ENCODE data around the gene L3MBTL4. TPM values are rescaled to one million over a fixed set of nuclear protein-coding genes. Genes with fewer than 3 reads are reported as not detected.
"Not testable (repeated sequence)": the region's sequence is repeated elsewhere in the genome, so short reads cannot be mapped to it uniquely, and the experiment has no call there.

L3MBTL4 gene
- total RNA-seq, 2 experiments from 2014 or later = 0.37 to 0.38 TPM

DNA sequence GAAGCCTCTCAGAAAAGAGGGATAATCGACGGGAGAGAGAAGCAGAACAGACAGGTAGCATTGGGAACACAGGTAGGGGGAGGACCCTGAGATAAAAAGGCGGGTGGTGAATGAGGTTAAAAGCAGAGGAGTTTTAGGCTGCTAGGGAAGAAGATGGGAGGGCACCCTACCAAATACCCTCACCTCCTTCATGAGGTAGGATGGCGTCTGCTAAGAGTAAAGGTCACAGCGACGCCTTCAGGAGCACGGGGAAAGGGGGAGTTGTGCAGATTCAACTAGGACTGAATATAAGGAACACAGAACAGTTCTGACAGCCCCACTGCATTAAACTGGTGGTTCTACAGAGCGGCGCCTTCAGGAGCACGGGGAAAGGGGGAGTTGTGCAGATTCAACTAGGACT, 142.6 kb downstream of the L3MBTL4 start:
- H3K9me3 Mint-ChIP-seq, H3K4me3 Mint-ChIP-seq, DNase-seq, H3K27ac Mint-ChIP-seq, H3K4me1 Mint-ChIP-seq, H3K36me3 Mint-ChIP-seq, H3K27me3 Mint-ChIP-seq: not testable (repeated sequence)

GRCh38 chr18:6271585-6271984, 143.1 kb downstream of the L3MBTL4 start:
- no peaks in the 10 kb centered on the region for H3K36me3 Mint-ChIP-seq
- DNase-seq = no peak
- H3K4me1 Mint-ChIP-seq = no peaks in the 10 kb centered on the region
- no peak overlapping the region for H3K27ac Mint-ChIP-seq
- no peak overlapping the region for H3K4me3 Mint-ChIP-seq
- peaks cover 2% of the 10 kb centered on the region for H3K9me3 Mint-ChIP-seq
- no peaks in the 10 kb centered on the region for H3K27me3 Mint-ChIP-seq

- Mint-ChIP-seq H3K9me3 (peaks cover 2% of the 10 kb centered on the region), H3K27ac (no peak overlapping the region), H3K36me3 (no peaks in the 10 kb centered on the region), H3K4me3 (no peak overlapping the region), H3K27me3 (no peaks in the 10 kb centered on the region), H3K4me1 (no peaks in the 10 kb centered on the region)
- DNase-seq = no peak
Measured at GRCh38 chr18:6270771-6271216, 143.9 kb downstream of the L3MBTL4 start.

GRCh38 chr18:6269660-6270332, 144.9 kb downstream of the L3MBTL4 start:
- no peak for DNase-seq
- Mint-ChIP-seq H3K36me3 (no peaks in the 10 kb centered on the region), H3K27me3 (no peaks in the 10 kb centered on the region), H3K9me3 (peaks cover 2% of the 10 kb centered on the region), H3K4me3 (no peak overlapping the region), H3K27ac (no peak overlapping the region), H3K4me1 (no peaks in the 10 kb centered on the region)

GRCh38 chr18:6266212-6266611, 148.5 kb downstream of the L3MBTL4 start:
- H3K9me3 Mint-ChIP-seq = peaks cover 2% of the 10 kb centered on the region
- H3K4me3 Mint-ChIP-seq = no peak overlapping the region
- no peak overlapping the region for H3K27ac Mint-ChIP-seq
- no peaks in the 10 kb centered on the region for H3K36me3 Mint-ChIP-seq
- DNase-seq = no peak
- H3K4me1 Mint-ChIP-seq = no peaks in the 10 kb centered on the region
- H3K27me3 Mint-ChIP-seq = no peaks in the 10 kb centered on the region

- no peak overlapping the region for H3K27ac Mint-ChIP-seq
- no peaks in the 10 kb centered on the region for H3K27me3 Mint-ChIP-seq
- H3K4me3 Mint-ChIP-seq = no peak overlapping the region
- no peak for DNase-seq
- H3K4me1 Mint-ChIP-seq = no peaks in the 10 kb centered on the region
- H3K36me3 Mint-ChIP-seq = no peaks in the 10 kb centered on the region
- H3K9me3 Mint-ChIP-seq = peaks cover 15% of the 10 kb centered on the region
Measured at GRCh38 chr18:6261938-6262337, 152.8 kb downstream of the L3MBTL4 start.

GRCh38 chr18:6259324-6259723, 155.4 kb downstream of the L3MBTL4 start:
- not testable (repeated sequence) for H3K4me3 Mint-ChIP-seq, H3K27me3 Mint-ChIP-seq, H3K36me3 Mint-ChIP-seq, DNase-seq, H3K4me1 Mint-ChIP-seq, H3K27ac Mint-ChIP-seq
- peaks cover 15% of the 10 kb centered on the region for H3K9me3 Mint-ChIP-seq

DNA sequence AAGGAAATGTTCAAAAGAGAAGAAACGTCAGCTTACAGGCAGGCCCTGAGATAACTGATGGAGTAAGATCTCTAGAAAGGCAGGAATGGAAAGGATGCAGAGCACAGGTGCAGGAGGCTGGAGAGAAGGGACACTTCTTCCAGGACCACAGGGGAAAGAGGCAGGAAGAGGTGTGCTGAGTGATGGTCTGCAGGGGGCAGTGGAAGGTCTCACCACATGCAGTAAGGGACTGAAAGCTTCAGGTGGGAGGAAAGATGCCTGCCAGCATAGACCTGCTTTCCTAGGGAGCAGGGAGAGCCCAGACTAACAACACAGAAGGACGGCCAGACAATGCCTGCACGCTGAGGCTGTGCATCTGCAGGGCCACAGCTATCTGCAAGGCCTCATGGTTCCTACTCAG, 156.8 kb downstream of the L3MBTL4 start:
- Mint-ChIP-seq H3K27me3 (no peaks in the 10 kb centered on the region), H3K9me3 (peaks cover 15% of the 10 kb centered on the region), H3K36me3 (no peaks in the 10 kb centered on the region), H3K4me3 (no peak overlapping the region), H3K4me1 (no peaks in the 10 kb centered on the region), H3K27ac (no peak overlapping the region)
- DNase-seq = no peak

DNA sequence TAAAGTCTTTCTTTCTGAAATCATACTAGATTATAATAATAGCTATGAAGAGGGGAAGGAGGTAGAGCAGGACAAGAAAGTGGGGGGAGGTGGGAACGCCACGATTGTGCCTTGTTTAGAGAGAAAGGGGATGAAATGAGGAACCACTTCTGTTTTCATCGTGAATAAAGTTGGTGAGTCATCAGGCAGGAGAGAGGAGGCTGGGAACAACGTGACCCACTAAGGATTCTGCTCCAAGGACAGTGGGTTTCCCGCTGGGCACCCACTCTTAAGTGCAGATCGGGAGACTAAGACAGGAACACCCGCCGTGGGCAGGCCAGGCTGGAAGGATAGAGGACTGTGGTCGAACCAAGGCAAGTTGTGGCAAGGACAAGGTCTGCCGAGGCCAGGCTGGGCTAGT, 158.2 kb downstream of the L3MBTL4 start:
- Mint-ChIP-seq H3K9me3 (peaks cover 15% of the 10 kb centered on the region), H3K4me3 (no peak overlapping the region), H3K27ac (no peak overlapping the region), H3K27me3 (no peaks in the 10 kb centered on the region), H3K36me3 (no peaks in the 10 kb centered on the region), H3K4me1 (no peaks in the 10 kb centered on the region)
- DNase-seq = no peak

DNA sequence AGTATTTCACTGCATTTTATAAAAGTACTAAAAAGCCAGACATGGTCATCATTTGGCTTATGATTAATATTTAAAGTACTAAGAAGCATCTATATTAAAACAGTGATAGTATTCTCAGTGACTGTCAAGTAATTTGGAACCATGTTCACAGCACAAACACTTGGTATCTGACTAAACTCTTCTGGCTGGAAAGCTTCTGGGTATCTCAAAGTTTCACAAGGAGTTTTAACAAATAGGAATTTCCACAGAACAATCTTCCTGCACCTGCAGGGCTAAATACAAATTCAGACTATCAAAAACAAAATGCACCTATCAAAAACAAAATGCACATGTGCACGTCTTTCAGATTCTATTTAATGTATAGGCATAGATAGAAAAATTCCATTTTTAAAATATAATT, 158.8 kb downstream of the L3MBTL4 start:
- H3K4me3 Mint-ChIP-seq = no peak overlapping the region
- no peaks in the 10 kb centered on the region for H3K27me3 Mint-ChIP-seq
- H3K27ac Mint-ChIP-seq = no peak overlapping the region
- no peaks in the 10 kb centered on the region for H3K4me1 Mint-ChIP-seq
- DNase-seq = no peak
- no peaks in the 10 kb centered on the region for H3K36me3 Mint-ChIP-seq
- peaks cover 15% of the 10 kb centered on the region for H3K9me3 Mint-ChIP-seq

GRCh38 chr18:6255116-6255705, 159.5 kb downstream of the L3MBTL4 start:
- no peak for DNase-seq
- Mint-ChIP-seq H3K4me3 (no peak overlapping the region), H3K4me1 (no peaks in the 10 kb centered on the region), H3K36me3 (no peaks in the 10 kb centered on the region), H3K9me3 (peaks cover 14% of the 10 kb centered on the region), H3K27me3 (no peaks in the 10 kb centered on the region), H3K27ac (no peak overlapping the region)

GRCh38 chr18:6254456-6254855, 160.3 kb downstream of the L3MBTL4 start:
- no peak overlapping the region for H3K4me3 Mint-ChIP-seq
- H3K27ac Mint-ChIP-seq = no peak overlapping the region
- no peaks in the 10 kb centered on the region for H3K36me3 Mint-ChIP-seq
- no peak for DNase-seq
- H3K27me3 Mint-ChIP-seq = no peaks in the 10 kb centered on the region
- no peaks in the 10 kb centered on the region for H3K4me1 Mint-ChIP-seq
- peaks cover 9% of the 10 kb centered on the region for H3K9me3 Mint-ChIP-seq

GRCh38 chr18:6251084-6251483, 163.6 kb downstream of the L3MBTL4 start:
- H3K4me3 Mint-ChIP-seq = no peak overlapping the region
- no peaks in the 10 kb centered on the region for H3K36me3 Mint-ChIP-seq
- no peak overlapping the region for H3K27ac Mint-ChIP-seq
- no peaks in the 10 kb centered on the region for H3K9me3 Mint-ChIP-seq
- no peaks in the 10 kb centered on the region for H3K27me3 Mint-ChIP-seq
- H3K4me1 Mint-ChIP-seq = no peaks in the 10 kb centered on the region
- no peak for DNase-seq

- H3K36me3 Mint-ChIP-seq = no peaks in the 10 kb centered on the region
- H3K27ac Mint-ChIP-seq = no peak overlapping the region
- H3K27me3 Mint-ChIP-seq = no peaks in the 10 kb centered on the region
Measured at GRCh38 chr18:6249788-6250187, 164.9 kb downstream of the L3MBTL4 start.

GRCh38 chr18:6249170-6249569, 165.5 kb downstream of the L3MBTL4 start:
- H3K36me3 Mint-ChIP-seq = no peaks in the 10 kb centered on the region
- no peak overlapping the region for H3K4me3 Mint-ChIP-seq
- no peaks in the 10 kb centered on the region for H3K9me3 Mint-ChIP-seq
- no peaks in the 10 kb centered on the region for H3K4me1 Mint-ChIP-seq
- no peak for DNase-seq
- no peak overlapping the region for H3K27ac Mint-ChIP-seq
- H3K27me3 Mint-ChIP-seq = no peaks in the 10 kb centered on the region

More at GRCh38 chr18:6249788-6250187, 164.9 kb downstream of the L3MBTL4 start:
- H3K4me3 Mint-ChIP-seq = no peak overlapping the region
- H3K9me3 Mint-ChIP-seq = no peaks in the 10 kb centered on the region
- H3K4me1 Mint-ChIP-seq = no peaks in the 10 kb centered on the region
- DNase-seq = no peak

DNA sequence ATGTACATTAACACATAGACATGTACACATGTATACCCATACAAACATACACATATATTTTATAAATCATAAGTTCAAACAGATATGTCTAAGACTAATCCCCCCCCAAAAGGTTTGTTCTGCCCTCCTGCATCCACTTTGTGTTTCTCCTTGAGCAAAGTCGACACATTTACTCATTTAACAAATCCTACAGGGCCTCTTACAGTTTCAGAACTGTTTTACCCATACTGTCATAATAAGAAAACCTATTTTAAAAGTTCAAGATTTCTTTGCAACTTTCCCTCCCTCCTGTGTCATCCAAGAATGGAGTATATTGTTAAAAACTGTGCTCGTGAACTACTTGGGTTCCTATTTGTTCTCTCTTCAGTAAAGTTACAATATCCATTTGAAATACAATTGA, 166.7 kb downstream of the L3MBTL4 start:
- H3K4me3 Mint-ChIP-seq = no peak overlapping the region
- no peaks in the 10 kb centered on the region for H3K4me1 Mint-ChIP-seq
- no peaks in the 10 kb centered on the region for H3K9me3 Mint-ChIP-seq
- DNase-seq = no peak
- H3K36me3 Mint-ChIP-seq = no peaks in the 10 kb centered on the region
- no peaks in the 10 kb centered on the region for H3K27me3 Mint-ChIP-seq
- H3K27ac Mint-ChIP-seq = no peak overlapping the region

Measured in activated naive CD8-positive, alpha-beta T cell treated with anti-CD3 and anti-CD28 coated beads for 36 hours (primary cell).